ENCODE measurements around the gene HDAC4.

GRCh38 chr2:239351687-239352086, 49.1 kb downstream of the HDAC4 start:
- TF ChIP-seq CTCF (conservative IDR thresholded peaks at IDR 0.05) (no peak), EZH2 (IDR thresholded peaks at IDR 0.05; ENCODE audit: low read depth) (no peak)
